Peyer's patch (tissue), 4 donors: ENCODE results near the gene HOXA3. TPM values are rescaled to one million over a fixed set of nuclear protein-coding genes. Genes with fewer than 3 reads are reported as not detected.

Experiments used
- DNase-seq, 3 donors: peaks; one replicate each; pipeline ENCODE4 v3.0.0-alpha.2; 2017 to 2019
- H3K27ac ChIP-seq, 4 donors: fragments of 200-600 bp; sonication (generic); one replicate each; pipeline ENCODE4 v1.5.1; 2016 to 2019
- H3K27me3 ChIP-seq, 2 donors: fragments of 200-600 bp; sonication (generic); one replicate each; pipeline ENCODE4 v1.5.1; 2019
- H3K36me3 ChIP-seq, 3 donors: fragments of 200-600 bp; sonication (generic); one replicate each; pipeline ENCODE4 v1.5.1; 2016 to 2019
- H3K4me1 ChIP-seq, 4 donors: fragments of 200-600 bp; sonication (generic); one replicate each; pipeline ENCODE4 v1.5.1; 2016 to 2019
- H3K4me3 ChIP-seq, 4 donors: fragments of 200-600 bp; sonication (generic); 1 replicate in 3 of 4; 2 replicates in 1 of 4; pipeline ENCODE4 v1.5.1; 2016 to 2019; ENCODE audit warnings: mild to moderate bottlenecking in 1 of 4
- H3K9me3 ChIP-seq, 4 donors: fragments of 200-600 bp; sonication (generic); one replicate each; pipeline ENCODE4 v1.5.1; 2016 to 2019; ENCODE audit warnings: mild to moderate bottlenecking in 1 of 4
- CTCF ChIP-seq, 6 experiments: fragments of 450-650 bp in 4 of 6; fragments of 200-600 bp in 2 of 6; sonication (generic) in 1 of 6; IDR thresholded peaks; one replicate each; pipeline ENCODE4 v1.5.1; 2017 to 2019; ENCODE audit warnings: antibody characterized with exemption in 6 of 6, mild to moderate bottlenecking in 3 of 6, moderate library complexity in 1 of 6
- POLR2A ChIP-seq, 2 donors: fragments of 450-650 bp; IDR thresholded peaks; one replicate each; pipeline ENCODE4 v1.5.1; 2017; ENCODE audit warnings: antibody characterized with exemption in 2 of 2, mild to moderate bottlenecking in 2 of 2, moderate library complexity in 2 of 2
- total RNA-seq, 4 donors: library from RNA; depleted of rRNA; stranded (reverse); fragments of >200 nt; gene quantifications; one replicate each; pipeline ENCODE4 v1.1.0, GENCODE V29; 2016

Gene HOXA3
- total RNA-seq, 4 donors from 2014 or later: 6.7 to 21.2 (median 13.9) TPM

DNA sequence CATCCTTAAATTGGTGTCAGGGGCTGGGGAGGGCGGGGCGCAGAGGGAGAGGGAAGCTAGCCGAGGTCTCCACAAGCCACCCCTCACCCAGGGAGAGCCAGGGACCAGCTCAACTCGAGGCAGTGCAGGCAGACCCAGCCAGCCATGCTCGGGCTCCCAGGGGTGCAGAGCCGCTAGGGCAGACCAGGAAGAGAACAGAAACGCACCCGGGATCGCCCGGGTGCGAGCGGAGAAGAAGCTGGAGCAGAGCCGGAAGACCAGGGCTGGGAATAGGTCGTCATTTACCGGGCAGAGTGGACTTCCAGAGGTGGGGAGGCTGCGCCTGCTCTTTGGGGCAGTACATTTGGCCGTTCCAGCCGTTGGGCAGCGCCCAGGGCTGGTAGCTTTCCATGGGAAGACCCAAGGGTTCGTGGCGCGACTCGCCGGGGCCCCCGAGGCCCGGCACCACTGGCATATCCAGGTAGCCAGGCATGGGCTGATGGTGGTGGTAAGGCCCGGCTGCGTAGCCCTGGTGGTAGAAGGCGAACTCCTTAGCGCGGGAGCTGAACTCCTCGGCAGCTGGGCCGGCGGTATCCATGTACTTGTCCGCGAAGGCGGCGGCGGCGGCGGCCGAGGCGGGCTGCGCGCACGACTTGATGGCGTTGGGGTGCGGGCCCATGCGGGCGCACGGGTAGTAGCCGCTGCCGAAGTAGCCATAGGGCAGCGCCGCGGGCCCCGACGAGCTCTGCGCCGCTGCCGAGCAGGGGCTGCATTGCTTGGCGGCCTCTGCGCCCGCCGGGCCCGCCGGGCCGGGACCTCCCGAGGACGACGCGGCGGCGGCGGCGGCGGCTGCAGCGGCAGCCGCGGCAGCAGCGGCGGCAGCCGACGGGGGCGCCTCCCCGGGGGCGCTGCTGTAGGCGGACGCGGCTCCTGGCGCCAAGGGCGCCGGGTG, 46.8 kb upstream of the HOXA3 start:
- H3K4me1 ChIP-seq: peaks cover 4 to 32% (median 13%) of the 10 kb centered on the region in 4 donors
- no peaks in the 10 kb centered on the region for H3K36me3 ChIP-seq
- H3K27ac ChIP-seq: no peak overlapping the region
- H3K4me3 ChIP-seq: peak overlapping the region in 3 of 4 donors; percentile 27 to 47 (median 46)
- DNase-seq: peak in 1 of 3 donors; percentile 56
- peaks cover 0 to 6% (median 0%) of the 10 kb centered on the region in 4 donors for H3K9me3 ChIP-seq
- TF ChIP-seq POLR2A (IDR thresholded peaks at IDR 0.05) (no peak), CTCF (IDR thresholded peaks at IDR 0.05) (no peak)
- peaks cover 0 to 89% of the 10 kb centered on the region in 2 donors for H3K27me3 ChIP-seq

- H3K9me3 ChIP-seq: peaks cover 0 to 6% (median 0%) of the 10 kb centered on the region in 4 donors
- H3K4me1 ChIP-seq: peaks cover 4 to 33% (median 14%) of the 10 kb centered on the region in 4 donors
- H3K27ac ChIP-seq: no peak overlapping the region
- H3K36me3 ChIP-seq: no peaks in the 10 kb centered on the region
- TF ChIP-seq CTCF (IDR thresholded peaks at IDR 0.05): no peak
- TF ChIP-seq POLR2A (IDR thresholded peaks at IDR 0.05): no peak
- peak in 1 of 3 donors; percentile 50 for DNase-seq
- peaks cover 0 to 88% of the 10 kb centered on the region in 2 donors for H3K27me3 ChIP-seq
- H3K4me3 ChIP-seq: no peak overlapping the region
These were observed 45.9 kb upstream of the HOXA3 start for GRCh38 chr7:27198138-27198841.

- Histone ChIP-seq H3K4me1 (peaks cover 6 to 42% (median 23%) of the 10 kb centered on the region in 4 donors), H3K36me3 (no peaks in the 10 kb centered on the region), H3K9me3 (peaks cover 0 to 6% (median 0%) of the 10 kb centered on the region in 4 donors), H3K27me3 (peaks cover 0 to 88% of the 10 kb centered on the region in 2 donors), H3K4me3 (no peak overlapping the region), H3K27ac (no peak overlapping the region)
- TF ChIP-seq POLR2A (IDR thresholded peaks at IDR 0.05) (no peak), CTCF (IDR thresholded peaks at IDR 0.05) (no peak)
- no peak for DNase-seq
These were observed 45.0 kb upstream of the HOXA3 start for GRCh38 chr7:27197137-27198042.

- H3K4me3 ChIP-seq: no peak overlapping the region
- no peaks in the 10 kb centered on the region for H3K36me3 ChIP-seq
- no peak overlapping the region for H3K27ac ChIP-seq
- H3K4me1 ChIP-seq: peaks cover 8 to 45% (median 25%) of the 10 kb centered on the region in 4 donors
- H3K9me3 ChIP-seq: peaks cover 0 to 6% (median 0%) of the 10 kb centered on the region in 4 donors
- TF ChIP-seq POLR2A (IDR thresholded peaks at IDR 0.05): no peak
- TF ChIP-seq CTCF (IDR thresholded peaks at IDR 0.05): peak; percentile 14 to 87 (median 76)
- peak; percentile 82 to 95 (median 87) for DNase-seq
- H3K27me3 ChIP-seq: peaks cover 0 to 88% of the 10 kb centered on the region in 2 donors
These were observed 43.9 kb upstream of the HOXA3 start for GRCh38 chr7:27196287-27196767.
